H1 (cell line): ENCODE data around the gene KLHL17.
"Not testable (repeated sequence)": the region's sequence is repeated elsewhere in the genome, so short reads cannot be mapped to it uniquely, and the experiment has no call there.

Source experiments
- CEBPB ChIP-seq: IDR thresholded peaks from 2 replicates; pipeline ENCODE4 v1.6.1; 2012; ENCODE audit warnings: low read depth, low read length
- CHD2 ChIP-seq: IDR thresholded peaks from 2 replicates; pipeline ENCODE4 v1.6.1; 2012; ENCODE audit warnings: low read length, improper control_type of control experiment
- CREB1 ChIP-seq: IDR thresholded peaks from 2 replicates; pipeline ENCODE4 v1.6.1; 2012; ENCODE audit warnings: inconsistent platforms
- CTCF ChIP-seq, 3 experiments: IDR thresholded peaks; 1 replicate in 2 of 3; 2 replicates in 1 of 3; pipeline versions ENCODE4 v1.5.1 to v1.6.1; 2011; ENCODE audit warnings: low read length in 3 of 3, mild to moderate bottlenecking in 3 of 3, inconsistent platforms in 2 of 3, low read depth in 1 of 3, moderate library complexity in 1 of 3; ENCODE audit not compliant: insufficient read depth in 1 of 3; ENCODE audit errors: control extremely low read depth in 1 of 3
- FOSL1 ChIP-seq: IDR thresholded peaks from 2 replicates; pipeline ENCODE4 v1.6.1; 2011; ENCODE audit warnings: mild to moderate bottlenecking, low read depth, low read length, moderate library complexity; ENCODE audit not compliant: insufficient read depth
- HDAC2 ChIP-seq, 2 experiments: fragments of 300-600 bp in 1 of 2; sonication (generic) in 1 of 2; IDR thresholded peaks; 2 replicates each; pipeline ENCODE4 v1.6.1; 2011 to 2012; ENCODE audit warnings: low read depth in 2 of 2, low read length in 2 of 2, mild to moderate bottlenecking in 2 of 2, moderate library complexity in 2 of 2, borderline replicate concordance in 1 of 2, inconsistent platforms in 1 of 2
- KDM5A ChIP-seq: fragments of 200-600 bp; IDR thresholded peaks from 2 replicates; pipeline ENCODE4 v1.7.1; 2012; ENCODE audit warnings: mild to moderate bottlenecking, low read length, inconsistent platforms, mixed read lengths
- PHF8 ChIP-seq: fragments of 200-600 bp; sonication (generic); conservative IDR thresholded peaks from 2 replicates; pipeline ENCODE4 v1.7.1; 2012; ENCODE audit warnings: low read depth, mild to moderate bottlenecking, inconsistent platforms, low read length, moderate library complexity
- POLR2AphosphoS5 ChIP-seq: IDR thresholded peaks from 2 replicates; pipeline ENCODE4 v1.6.1; 2011; ENCODE audit warnings: low read depth, low read length
- RAD21 ChIP-seq, 2 experiments: IDR thresholded peaks in 1 of 2; conservative IDR thresholded peaks in 1 of 2; 2 replicates each; pipeline ENCODE4 v1.6.1; 2011; ENCODE audit warnings: low read depth in 2 of 2, low read length in 2 of 2, improper control_type of control experiment in 1 of 2, inconsistent platforms in 1 of 2, mild to moderate bottlenecking in 1 of 2, moderate library complexity in 1 of 2
- RBBP5 ChIP-seq: IDR thresholded peaks from 2 replicates; pipeline ENCODE4 v1.7.1; 2012; ENCODE audit warnings: low read depth, mild to moderate bottlenecking, inconsistent platforms, low read length, moderate library complexity, borderline replicate concordance
- TCF12 ChIP-seq: IDR thresholded peaks from 2 replicates; pipeline ENCODE4 v1.6.1; 2011; ENCODE audit warnings: low read depth, mild to moderate bottlenecking, low read length

- not testable (repeated sequence) for TF ChIP-seq HDAC2 (IDR thresholded peaks at IDR 0.05; ENCODE audit: borderline replicate concordance in 1 of 2, low read depth in 2 of 2, low read length in 2 of 2); RAD21 (IDR thresholded peaks at IDR 0.05 in 1 of 2, conservative IDR thresholded peaks at IDR 0.05 in 1 of 2; ENCODE audit: low read depth in 2 of 2, low read length in 2 of 2); KDM5A; PHF8; CTCF (IDR thresholded peaks at IDR 0.05; ENCODE audit: control extremely low read depth in 1 of 3, insufficient read depth in 1 of 3, low read depth in 1 of 3, low read length in 3 of 3); CHD2; TCF12; CREB1; POLR2AphosphoS5; RBBP5; FOSL1; CEBPB
Observed at GRCh38 chr1:1012736-1013104, 52.3 kb downstream of the KLHL17 start.
